Measurements from ENCODE around the gene CRYGB. TPM values are rescaled to one million over a fixed set of nuclear protein-coding genes. Genes with fewer than 3 reads are reported as not detected.

CRYGB gene
- total and polyA plus RNA-seq, 2 donors (not counting 3 experiments of a cell fraction or from before 2014, with no cell fraction given) = not detected

DNA sequence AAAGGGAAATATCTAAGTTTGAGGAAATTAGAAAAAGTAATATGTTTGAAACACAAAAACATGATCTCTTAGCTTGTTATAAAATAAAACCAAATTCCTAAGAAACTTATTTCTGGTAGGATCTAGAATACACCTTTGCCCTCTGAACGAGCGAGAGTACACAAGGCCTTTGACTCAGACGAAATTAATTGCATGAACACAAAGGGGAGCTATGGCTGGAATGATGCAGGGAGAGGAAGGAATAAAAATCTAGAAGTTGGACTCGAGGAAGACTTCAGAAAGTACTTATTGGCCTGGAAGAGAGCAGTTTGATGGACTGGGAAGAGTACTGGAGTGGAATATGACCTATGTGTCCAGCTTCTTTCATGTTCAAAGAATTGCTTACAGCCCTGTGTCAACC, 20.7 kb downstream of the CRYGB start:
- CTCF ChIA-PET = interaction anchor here (1.2 kb wide), 1 partner anchor 379 kb away, joined by 3 read pairs; no protein-coding TSS in a partner anchor
- POLR2A ChIA-PET = no interaction called here

More for the DNA sequence above, 20.7 kb downstream of the CRYGB start:
- Histone ChIP-seq H3K27me3 (ENCODE audit: control insufficient read depth in 2 of 2, insufficient read depth in 2 of 2, low read length in 2 of 2) (peaks cover 9 to 23% of the 10 kb centered on the region in 2 experiments), H2AFZ (ENCODE audit: low read depth, low read length) (no peak overlapping the region), H3K27ac (ENCODE audit: insufficient read depth, low read depth, low read length) (no peak overlapping the region), H3K4me3 (replicated peaks in 1 of 3; ENCODE audit: insufficient read depth in 1 of 3, low read depth in 1 of 3, low read length in 3 of 3) (no peak overlapping the region), H3K9me1 (replicated peaks; ENCODE audit: control insufficient read depth, extremely low read depth, insufficient read depth, low read length) (no peaks in the 10 kb centered on the region), H3K9me3 (replicated peaks; ENCODE audit: control insufficient read depth, insufficient read depth, low read length) (no peaks in the 10 kb centered on the region), H3K9ac (replicated peaks; ENCODE audit: extremely low read depth, insufficient read depth, low read length) (no peak overlapping the region), H3K79me2 (ENCODE audit: control insufficient read depth, insufficient read depth, low read length) (no peaks in the 10 kb centered on the region), H4K20me1 (replicated peaks; ENCODE audit: control insufficient read depth, extremely low read depth, insufficient read depth, low read length) (no peaks in the 10 kb centered on the region), H3K36me3 (ENCODE audit: control insufficient read depth in 2 of 2, extremely low read depth in 1 of 2, insufficient read depth in 2 of 2, low read length in 2 of 2) (no peaks in the 10 kb centered on the region), H3K4me2 (ENCODE audit: insufficient read depth, low read length) (no peak overlapping the region), H3K4me1 (ENCODE audit: control insufficient read depth, extremely low read depth, insufficient read depth, low read length) (no peaks in the 10 kb centered on the region)
- intact Hi-C loops (cut with micrococcal nuclease) = no loop called here
- DNase-seq (ENCODE audit: low read depth, low spot score) (no peak), FAIRE-seq (no peak)
- no peak for TF ChIP-seq EZH2 (IDR thresholded peaks at IDR 0.05; ENCODE audit: borderline replicate concordance, low read depth, low read length, severe bottlenecking)
- TF ChIP-seq POLR2AphosphoS5 (IDR thresholded peaks at IDR 0.05; ENCODE audit: insufficient read depth, low read depth, low read length) = no peak
- TF ChIP-seq, protein P1, sequence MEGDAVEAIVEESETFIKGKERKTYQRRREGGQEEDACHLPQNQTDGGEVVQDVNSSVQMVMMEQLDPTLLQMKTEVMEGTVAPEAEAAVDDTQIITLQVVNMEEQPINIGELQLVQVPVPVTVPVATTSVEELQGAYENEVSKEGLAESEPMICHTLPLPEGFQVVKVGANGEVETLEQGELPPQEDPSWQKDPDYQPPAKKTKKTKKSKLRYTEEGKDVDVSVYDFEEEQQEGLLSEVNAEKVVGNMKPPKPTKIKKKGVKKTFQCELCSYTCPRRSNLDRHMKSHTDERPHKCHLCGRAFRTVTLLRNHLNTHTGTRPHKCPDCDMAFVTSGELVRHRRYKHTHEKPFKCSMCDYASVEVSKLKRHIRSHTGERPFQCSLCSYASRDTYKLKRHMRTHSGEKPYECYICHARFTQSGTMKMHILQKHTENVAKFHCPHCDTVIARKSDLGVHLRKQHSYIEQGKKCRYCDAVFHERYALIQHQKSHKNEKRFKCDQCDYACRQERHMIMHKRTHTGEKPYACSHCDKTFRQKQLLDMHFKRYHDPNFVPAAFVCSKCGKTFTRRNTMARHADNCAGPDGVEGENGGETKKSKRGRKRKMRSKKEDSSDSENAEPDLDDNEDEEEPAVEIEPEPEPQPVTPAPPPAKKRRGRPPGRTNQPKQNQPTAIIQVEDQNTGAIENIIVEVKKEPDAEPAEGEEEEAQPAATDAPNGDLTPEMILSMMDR (IDR thresholded peaks at IDR 0.05; ENCODE audit: extremely low read depth in 1 of 2, insufficient read depth in 1 of 2, low read depth in 1 of 2, low read length in 2 of 2) = no peak
- TF ChIP-seq JUN (IDR thresholded peaks at IDR 0.05; ENCODE audit: borderline replicate concordance, insufficient read depth, insufficient read length, low read depth) = no peak
- TF ChIP-seq, protein P2, sequence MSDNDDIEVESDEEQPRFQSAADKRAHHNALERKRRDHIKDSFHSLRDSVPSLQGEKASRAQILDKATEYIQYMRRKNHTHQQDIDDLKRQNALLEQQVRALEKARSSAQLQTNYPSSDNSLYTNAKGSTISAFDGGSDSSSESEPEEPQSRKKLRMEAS (IDR thresholded peaks at IDR 0.05; ENCODE audit: insufficient read depth, insufficient read length) = no peak
- no peak for TF ChIP-seq MYC (IDR thresholded peaks at IDR 0.05; ENCODE audit: low read depth, low read length)
- TF ChIP-seq GATA2 (IDR thresholded peaks at IDR 0.05; ENCODE audit: insufficient read depth, insufficient read length, low read depth, low read length) = no peak
- TF ChIP-seq POLR2A (IDR thresholded peaks at IDR 0.05; ENCODE audit: low read depth, low read length) = no peak
- TF ChIP-seq FOS (IDR thresholded peaks at IDR 0.05; ENCODE audit: borderline replicate concordance, insufficient read depth, low read length) = no peak
- no TSS peak for BruUV-seq (replicated peaks)
- dilution Hi-C loops (cut with MboI; ENCODE audit: extremely low pct_ligation_motif_present, low sequenced_read_pairs) = no loop called here

Data from endothelial cell of umbilical vein (primary cell).